OCI-LY3 (cell line): ENCODE data around the gene RNF6.

Source experiments
- H2AFZ ChIP-seq: fragments of 200-600, 300-600 bp; shearing (Covaris generic); 2 replicates; pipeline ENCODE4 v1.6.0; 2014; ENCODE audit warnings: antibody characterized with exemption, low read depth, low read length
- H3K27ac ChIP-seq: fragments of 200-600, 300-600 bp; sonication (generic); 2 replicates; pipeline ENCODE4 v1.5.1; 2014; ENCODE audit warnings: mild to moderate bottlenecking, low read length, moderate library complexity, mixed read lengths
- H3K27me3 ChIP-seq: fragments of 200-600, 300-600 bp; sonication (generic); 2 replicates; pipeline ENCODE4 v1.6.1; 2014; ENCODE audit warnings: low read depth, low read length, mixed read lengths
- H3K36me3 ChIP-seq: fragments of 200-600, 300-600 bp; sonication (generic); replicated peaks from 2 replicates; pipeline ENCODE3; 2014; ENCODE audit warnings: low read depth, low read length, mixed read lengths
- H3K4me1 ChIP-seq: fragments of 300-600, 200-600 bp; sonication (generic); 2 replicates; pipeline ENCODE4 v1.6.1; 2014; ENCODE audit warnings: low read length, mixed read lengths
- H3K4me2 ChIP-seq: fragments of 200-600, 300-600 bp; sonication (generic); 2 replicates; pipeline ENCODE4 v1.6.1; 2014; ENCODE audit warnings: low read length, mixed read lengths
- H3K4me3 ChIP-seq: fragments of 300-600, 200-600 bp; sonication (generic); 2 replicates; pipeline ENCODE4 v1.5.1; 2014; ENCODE audit warnings: antibody characterized with exemption, mild to moderate bottlenecking, low read length, moderate library complexity
- H3K79me2 ChIP-seq: fragments of 300-600, 200-600 bp; shearing (Covaris generic); 2 replicates; pipeline ENCODE4 v1.6.1; 2014; ENCODE audit warnings: mild to moderate bottlenecking, low read length, mixed read lengths
- H3K9ac ChIP-seq: fragments of 300-600, 200-600 bp; shearing (Covaris generic); 2 replicates; pipeline ENCODE4 v1.6.0; 2014; ENCODE audit warnings: mild to moderate bottlenecking, low read length, moderate library complexity
- H3K9me3 ChIP-seq: fragments of 200-600, 300-600 bp; shearing (Covaris generic); 2 replicates; pipeline ENCODE4 v1.6.1; 2014; ENCODE audit warnings: low read length, mixed read lengths; ENCODE audit not compliant: insufficient read depth
- H4K20me1 ChIP-seq: fragments of 200-600, 300-600 bp; sonication (generic); 2 replicates; pipeline ENCODE4 v1.6.1; 2016; ENCODE audit warnings: low read length, mixed read lengths; ENCODE audit not compliant: insufficient read depth
- CTCF ChIP-seq: fragments of 200-600, 300-600 bp; sonication (generic); IDR thresholded peaks from 2 replicates; pipeline ENCODE4 v1.5.1; 2014; ENCODE audit warnings: antibody characterized with exemption, low read length, low read depth
- EZH2phosphoT487 ChIP-seq: fragments of 200-600 bp; shearing (Covaris generic); IDR thresholded peaks from 2 replicates; pipeline ENCODE4 v1.6.1; 2018; ENCODE audit warnings: antibody characterized with exemption, mixed run types, low read depth

The RNF6 gene

GRCh38 chr13:26221721-26222519 lies at the start of gene RNF6:
TSS of gene RNF6 (minus strand) at chr13:26222314. CDS start at chr13:26219649, 2,665 bp downstream.
- H2AFZ ChIP-seq, result peak within 1 kb of the TSS; percentile 92
- H4K20me1 ChIP-seq, result no peaks in the 10 kb centered on the region
- H3K27ac ChIP-seq, result peak within 1 kb of the TSS; percentile 82
- TF ChIP-seq CTCF (no peak), EZH2phosphoT487 (no peak)
- H3K79me2 ChIP-seq, result peaks cover 20% of the 10 kb centered on the region
- peak within 1 kb of the TSS; percentile 87 for H3K4me3 ChIP-seq
- H3K9ac ChIP-seq, result peak within 1 kb of the TSS; percentile 96
- H3K9me3 ChIP-seq, result no peaks in the 10 kb centered on the region
- peak within 1 kb of the TSS; percentile 84 for H3K4me2 ChIP-seq
- H3K27me3 ChIP-seq, result no peaks in the 10 kb centered on the region
- H3K36me3 ChIP-seq, result peaks cover 30% of the 10 kb centered on the region
- peaks cover 20% of the 10 kb centered on the region for H3K4me1 ChIP-seq

GRCh38 chr13:26270707-26271106 lies 48.6 kb upstream of the RNF6 start:
- Histone ChIP-seq H2AFZ (no peak overlapping the region), H3K9ac (no peak overlapping the region), H3K36me3 (no peaks in the 10 kb centered on the region), H3K79me2 (peaks cover 91% of the 10 kb centered on the region), H3K4me3 (no peak overlapping the region), H3K27me3 (no peaks in the 10 kb centered on the region), H3K27ac (no peak overlapping the region), H4K20me1 (peaks cover 41% of the 10 kb centered on the region), H3K4me1 (no peaks in the 10 kb centered on the region), H3K4me2 (no peak overlapping the region), H3K9me3 (no peaks in the 10 kb centered on the region)
- TF ChIP-seq CTCF (no peak), EZH2phosphoT487 (no peak)

- Histone ChIP-seq H3K36me3 (no peaks in the 10 kb centered on the region), H3K79me2 (peaks cover 98% of the 10 kb centered on the region), H3K27me3 (no peaks in the 10 kb centered on the region), H3K4me1 (no peaks in the 10 kb centered on the region), H3K27ac (no peak overlapping the region), H3K9me3 (no peaks in the 10 kb centered on the region), H4K20me1 (peaks cover 55% of the 10 kb centered on the region), H2AFZ (no peak overlapping the region), H3K9ac (no peak overlapping the region), H3K4me3 (no peak overlapping the region), H3K4me2 (no peak overlapping the region)
- TF ChIP-seq CTCF (no peak), EZH2phosphoT487 (no peak)
Measured at GRCh38 chr13:26266311-26266710, 44.2 kb upstream of the RNF6 start.

GRCh38 chr13:26262156-26262555 lies 40.0 kb upstream of the RNF6 start:
- peaks cover 58% of the 10 kb centered on the region for H4K20me1 ChIP-seq

More at GRCh38 chr13:26262156-26262555, 40.0 kb upstream of the RNF6 start:
- Histone ChIP-seq H2AFZ (no peak overlapping the region), H3K4me1 (peaks cover 4% of the 10 kb centered on the region), H3K27ac (no peak overlapping the region), H3K4me3 (no peak overlapping the region), H3K79me2 (peaks cover 100% of the 10 kb centered on the region), H3K9ac (no peak overlapping the region), H3K4me2 (no peak overlapping the region), H3K36me3 (no peaks in the 10 kb centered on the region), H3K27me3 (no peaks in the 10 kb centered on the region), H3K9me3 (no peaks in the 10 kb centered on the region)
- TF ChIP-seq CTCF, result no peak
- TF ChIP-seq EZH2phosphoT487, result no peak
